B cell (primary cell): ENCODE measurements around the gene CLDN2. TPM values are rescaled to one million over a fixed set of nuclear protein-coding genes. Genes with fewer than 3 reads are reported as not detected.

Experiments used
- ATAC-seq: fragments of 200-7000 bp; cut with Tn5 transposase; one replicate; pipeline ENCODE4 v1.10.0; 2021; ENCODE audit warnings: low read depth, mild to moderate bottlenecking, moderate number of reproducible peaks, moderate library complexity
- CTCF ChIA-PET: fragments of 350-600 bp; sonication (Branson Sonifier 250); formaldehyde crosslinking; loops from one replicate; lab custom pipeline; 2021; ENCODE audit warnings: antibody characterized with exemption, inconsistent platforms; lab: Charles Lee
- POLR2A ChIA-PET: fragments of 350-600 bp; sonication (Branson Sonifier 250); formaldehyde crosslinking; loops from one replicate; lab custom pipeline; 2021; ENCODE audit warnings: antibody characterized with exemption; lab: Charles Lee
- DNase-seq: peaks from one replicate; pipeline ENCODE4 v3.0.0; 2013
- H2AFZ ChIP-seq: 2 replicates; pipeline ENCODE4 v1.6.1; 2012; ENCODE audit warnings: mild to moderate bottlenecking, low read depth, low read length; ENCODE audit not compliant: insufficient read depth, poor library complexity, severe bottlenecking
- H3K27ac ChIP-seq, 2 donors: 1 replicate in 1 of 2; 2 replicates in 1 of 2; pipeline ENCODE4 v1.5.1; 2012 to 2013; ENCODE audit warnings: low read length in 2 of 2, mild to moderate bottlenecking in 2 of 2, moderate library complexity in 1 of 2
- H3K27me3 ChIP-seq, 4 experiments: fragments of 200-600 bp in 1 of 4; sonication (generic) in 1 of 4; replicated peaks in 1 of 4; 1 replicate in 2 of 4; 2 replicates in 2 of 4; pipeline versions ENCODE4 v1.6.1 to v1.7.0; 2013 to 2016; ENCODE audit warnings: low read length in 3 of 4, mild to moderate bottlenecking in 2 of 4, mixed read lengths in 1 of 4, moderate library complexity in 1 of 4; ENCODE audit not compliant: insufficient read depth in 4 of 4, control insufficient read depth in 3 of 4; ENCODE audit errors: control extremely low read depth in 1 of 4
- H3K36me3 ChIP-seq, 2 experiments: replicated peaks in 1 of 2; 1 replicate in 1 of 2; 2 replicates in 1 of 2; pipeline versions ENCODE4 v1.6.1 to v1.7.1; 2013; ENCODE audit warnings: low read length in 1 of 2; ENCODE audit not compliant: insufficient read depth in 2 of 2, control insufficient read depth in 1 of 2; ENCODE audit errors: control extremely low read depth in 1 of 2, extremely low read depth in 1 of 2
- H3K4me1 ChIP-seq, 2 donors: fragments of 200-600 bp in 1 of 2; sonication (generic) in 1 of 2; 1 replicate in 1 of 2; 2 replicates in 1 of 2; pipeline versions ENCODE4 v1.5.1 to v1.6.1; 2013 to 2017; ENCODE audit warnings: low read length in 2 of 2; ENCODE audit not compliant: control insufficient read depth in 2 of 2, insufficient read depth in 2 of 2
- H3K4me2 ChIP-seq: replicated peaks from 2 replicates; pipeline ENCODE3; 2012; ENCODE audit warnings: mild to moderate bottlenecking, low read depth, low read length; ENCODE audit not compliant: poor library complexity, severe bottlenecking
- H3K4me3 ChIP-seq, 5 experiments: fragments of 200-600 bp in 1 of 5; sonication (generic) in 1 of 5; 1 replicate in 3 of 5; 2 replicates in 2 of 5; pipeline versions ENCODE4 v1.5.1 to v1.7.0; 2011 to 2016; ENCODE audit warnings: low read length in 4 of 5, mild to moderate bottlenecking in 4 of 5, low read depth in 2 of 5, control low read depth in 1 of 5, moderate library complexity in 1 of 5; ENCODE audit not compliant: insufficient read depth in 1 of 5; ENCODE audit errors: control extremely low read depth in 1 of 5, extremely low read depth in 1 of 5
- H3K79me2 ChIP-seq: fragments of 200-600 bp; sonication (generic); one replicate; pipeline ENCODE4 v1.6.0; 2016; ENCODE audit warnings: low read length; ENCODE audit not compliant: control insufficient read depth, insufficient read depth
- H3K9ac ChIP-seq: fragments of 200-600 bp; sonication (generic); 2 replicates; pipeline ENCODE4 v1.6.1; 2017; ENCODE audit warnings: mild to moderate bottlenecking, low read length, moderate library complexity
- H3K9me3 ChIP-seq, 3 donors: one replicate each; pipeline versions ENCODE4 v1.6.1 to v1.7.1; 2013; ENCODE audit warnings: low read length in 2 of 3; ENCODE audit not compliant: control insufficient read depth in 2 of 3, insufficient read depth in 1 of 3; ENCODE audit errors: control extremely low read depth in 1 of 3
- H4K20me1 ChIP-seq: 2 replicates; pipeline ENCODE4 v1.6.0; 2012; ENCODE audit warnings: mild to moderate bottlenecking, low read length; ENCODE audit not compliant: insufficient read depth, control insufficient read depth, poor library complexity, severe bottlenecking
- H3K27ac Mint-ChIP-seq: one replicate; pipeline ENCODE4 v1.8.0; 2021; ENCODE audit warnings: mixed read lengths
- H3K27me3 Mint-ChIP-seq: one replicate; pipeline ENCODE4 v1.8.0; 2021; ENCODE audit warnings: mixed read lengths
- H3K4me1 Mint-ChIP-seq: one replicate; pipeline ENCODE4 v1.8.0; 2021; ENCODE audit warnings: mixed read lengths
- H3K4me3 Mint-ChIP-seq: one replicate; pipeline ENCODE4 v1.8.0; 2021; ENCODE audit warnings: mixed read lengths
- H3K9me3 Mint-ChIP-seq: one replicate; pipeline ENCODE4 v1.8.0; 2022; ENCODE audit warnings: mixed read lengths; ENCODE audit not compliant: insufficient read depth
- EZH2 ChIP-seq: IDR thresholded peaks from 2 replicates; pipeline ENCODE4 v1.6.1; 2012; ENCODE audit warnings: borderline replicate concordance, low read depth, mild to moderate bottlenecking, moderate library complexity, low read length; ENCODE audit not compliant: insufficient read depth, poor library complexity, severe bottlenecking
- WGBS: methylation state at CpG from one replicate; pipeline ENCODE4 v1.1.5; 2013; ENCODE audit warnings: missing lambda C conversion rate; ENCODE audit not compliant: insufficient coverage; 5-methylcytosine and 5-hydroxymethylcytosine counted together
- intact Hi-C: fragments of 100-400 bp; cut with micrococcal nuclease; formaldehyde crosslinking; loops from one replicate; pipeline ENCODE4 v1.10.0; 2022
- polyA plus RNA-seq: library from polyadenylated mRNA; depleted of rRNA; stranded (reverse); fragments of >200 nt; gene quantifications from 2 replicates; pipeline ENCODE4 v1.2.3, GENCODE V29; 2012
- total RNA-seq, 2 donors: library from RNA; stranded (reverse); fragments of 120-200 nt in 1 of 2; gene quantifications; 1 replicate in 1 of 2; 2 replicates in 1 of 2; pipeline versions ENCODE4 v1.2.3 to v1.2.4, GENCODE V29; 2013 to 2022
- TF ChIP-seq, protein P1 (sequence below): fragments of 200-600 bp; IDR thresholded peaks from one replicate; pipeline ENCODE4 v1.8.0; 2022; ENCODE audit warnings: antibody characterized with exemption, mild to moderate bottlenecking

CLDN2 gene
- total and polyA plus RNA-seq, 2 donors (not counting 1 experiment from before 2014, with no cell fraction given), result not detected

DNA sequence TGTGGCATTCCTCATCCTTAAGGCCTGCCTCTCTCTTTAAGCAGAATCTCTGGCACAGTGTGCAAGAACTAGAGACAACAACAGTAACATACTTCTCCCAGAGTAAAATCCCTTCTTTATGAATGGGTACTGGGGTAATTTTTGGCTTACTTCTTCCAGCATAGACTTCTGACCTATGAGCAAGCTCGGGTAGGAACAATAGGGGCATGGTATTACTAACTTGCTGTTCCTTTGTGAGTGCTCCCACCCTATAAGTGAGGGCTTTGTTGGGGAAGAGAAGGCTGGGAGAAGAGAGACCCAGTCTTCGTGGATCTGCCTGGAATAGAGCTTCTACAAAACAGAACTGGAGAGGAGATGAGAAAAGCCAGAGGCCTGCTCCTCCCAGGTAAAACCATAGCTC is 30.2 kb downstream of the CLDN2 start:
- no peak overlapping the region for H3K9ac ChIP-seq
- no peak overlapping the region for H2AFZ ChIP-seq
- CTCF ChIA-PET, result no interaction called here

DNA sequence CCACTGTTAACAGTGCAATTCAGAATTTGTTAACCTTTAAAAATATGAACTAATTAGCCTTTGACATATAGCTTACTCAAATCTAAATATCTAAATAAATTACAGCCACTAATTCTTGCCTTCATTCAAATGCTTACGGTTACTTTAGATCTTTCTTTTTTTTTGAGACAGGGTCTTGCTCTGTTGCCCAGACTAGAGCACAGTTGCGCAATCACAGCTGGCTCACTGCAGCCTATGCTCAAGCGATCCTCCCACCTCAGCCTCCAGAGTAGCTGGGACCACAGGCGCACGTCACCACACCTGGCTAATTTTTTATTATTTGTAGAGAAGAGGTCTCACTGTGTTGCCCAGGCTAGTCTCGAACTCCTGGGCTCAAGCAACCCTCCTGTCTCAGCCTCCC is 31.0 kb downstream of the CLDN2 start:
- ChIA-PET POLR2A (no interaction called here), CTCF (no interaction called here)
- no peak overlapping the region for H3K9ac ChIP-seq
- Mint-ChIP-seq H3K4me1 (peaks cover 2% of the 10 kb centered on the region), H3K9me3 (no peaks in the 10 kb centered on the region), H3K27me3 (no peaks in the 10 kb centered on the region), H3K27ac (no peak overlapping the region), H3K4me3 (no peak overlapping the region)
- ATAC-seq (no peak), DNase-seq (no peak)
- no peak overlapping the region for H2AFZ ChIP-seq
- H3K4me2 ChIP-seq, result no peak overlapping the region
- H4K20me1 ChIP-seq, result no peaks in the 10 kb centered on the region
- intact Hi-C loops, result no loop called here
- WGBS, result 100% methylated on average over 2 of the region's 6 CpGs
- H3K4me3 ChIP-seq, result no peak overlapping the region
- H3K9me3 ChIP-seq, result no peaks in the 10 kb centered on the region
- H3K36me3 ChIP-seq, result no peaks in the 10 kb centered on the region
- H3K4me1 ChIP-seq, result no peaks in the 10 kb centered on the region
- no peaks in the 10 kb centered on the region for H3K27me3 ChIP-seq
- H3K79me2 ChIP-seq, result no peaks in the 10 kb centered on the region
- TF ChIP-seq, protein P1, sequence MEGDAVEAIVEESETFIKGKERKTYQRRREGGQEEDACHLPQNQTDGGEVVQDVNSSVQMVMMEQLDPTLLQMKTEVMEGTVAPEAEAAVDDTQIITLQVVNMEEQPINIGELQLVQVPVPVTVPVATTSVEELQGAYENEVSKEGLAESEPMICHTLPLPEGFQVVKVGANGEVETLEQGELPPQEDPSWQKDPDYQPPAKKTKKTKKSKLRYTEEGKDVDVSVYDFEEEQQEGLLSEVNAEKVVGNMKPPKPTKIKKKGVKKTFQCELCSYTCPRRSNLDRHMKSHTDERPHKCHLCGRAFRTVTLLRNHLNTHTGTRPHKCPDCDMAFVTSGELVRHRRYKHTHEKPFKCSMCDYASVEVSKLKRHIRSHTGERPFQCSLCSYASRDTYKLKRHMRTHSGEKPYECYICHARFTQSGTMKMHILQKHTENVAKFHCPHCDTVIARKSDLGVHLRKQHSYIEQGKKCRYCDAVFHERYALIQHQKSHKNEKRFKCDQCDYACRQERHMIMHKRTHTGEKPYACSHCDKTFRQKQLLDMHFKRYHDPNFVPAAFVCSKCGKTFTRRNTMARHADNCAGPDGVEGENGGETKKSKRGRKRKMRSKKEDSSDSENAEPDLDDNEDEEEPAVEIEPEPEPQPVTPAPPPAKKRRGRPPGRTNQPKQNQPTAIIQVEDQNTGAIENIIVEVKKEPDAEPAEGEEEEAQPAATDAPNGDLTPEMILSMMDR, result no peak
- TF ChIP-seq EZH2, result no peak
- no peak overlapping the region for H3K27ac ChIP-seq

More for the DNA sequence above, 30.2 kb downstream of the CLDN2 start:
- no peaks in the 10 kb centered on the region for H3K9me3 ChIP-seq
- no CpG with 5 or more reads among the region's 2 CpGs for WGBS
- no peaks in the 10 kb centered on the region for H3K36me3 ChIP-seq
- DNase-seq (no peak), ATAC-seq (no peak)
- POLR2A ChIA-PET, result no interaction called here
- no peaks in the 10 kb centered on the region for H4K20me1 ChIP-seq
- no peak overlapping the region for H3K4me2 ChIP-seq
- H3K4me1 ChIP-seq, result no peaks in the 10 kb centered on the region
- no peaks in the 10 kb centered on the region for H3K79me2 ChIP-seq
- H3K27me3 Mint-ChIP-seq, result no peaks in the 10 kb centered on the region
- H3K4me3 Mint-ChIP-seq, result no peak overlapping the region
- intact Hi-C loops, result no loop called here
- H3K27ac Mint-ChIP-seq, result no peak overlapping the region
- no peaks in the 10 kb centered on the region for H3K27me3 ChIP-seq
- TF ChIP-seq, protein P1, result no peak
- TF ChIP-seq EZH2, result no peak
- H3K9me3 Mint-ChIP-seq, result no peaks in the 10 kb centered on the region
- peaks cover 2% of the 10 kb centered on the region for H3K4me1 Mint-ChIP-seq
- H3K27ac ChIP-seq, result no peak overlapping the region
- no peak overlapping the region for H3K4me3 ChIP-seq
